ENCODE data around the gene KCTD16. TPM values are rescaled to one million over a fixed set of nuclear protein-coding genes. Genes with fewer than 3 reads are reported as not detected.

Gene KCTD16
- total and polyA plus RNA-seq, 2 experiments from 2014 or later = 0.02 to 0.76 TPM

- TF ChIP-seq, protein P1, sequence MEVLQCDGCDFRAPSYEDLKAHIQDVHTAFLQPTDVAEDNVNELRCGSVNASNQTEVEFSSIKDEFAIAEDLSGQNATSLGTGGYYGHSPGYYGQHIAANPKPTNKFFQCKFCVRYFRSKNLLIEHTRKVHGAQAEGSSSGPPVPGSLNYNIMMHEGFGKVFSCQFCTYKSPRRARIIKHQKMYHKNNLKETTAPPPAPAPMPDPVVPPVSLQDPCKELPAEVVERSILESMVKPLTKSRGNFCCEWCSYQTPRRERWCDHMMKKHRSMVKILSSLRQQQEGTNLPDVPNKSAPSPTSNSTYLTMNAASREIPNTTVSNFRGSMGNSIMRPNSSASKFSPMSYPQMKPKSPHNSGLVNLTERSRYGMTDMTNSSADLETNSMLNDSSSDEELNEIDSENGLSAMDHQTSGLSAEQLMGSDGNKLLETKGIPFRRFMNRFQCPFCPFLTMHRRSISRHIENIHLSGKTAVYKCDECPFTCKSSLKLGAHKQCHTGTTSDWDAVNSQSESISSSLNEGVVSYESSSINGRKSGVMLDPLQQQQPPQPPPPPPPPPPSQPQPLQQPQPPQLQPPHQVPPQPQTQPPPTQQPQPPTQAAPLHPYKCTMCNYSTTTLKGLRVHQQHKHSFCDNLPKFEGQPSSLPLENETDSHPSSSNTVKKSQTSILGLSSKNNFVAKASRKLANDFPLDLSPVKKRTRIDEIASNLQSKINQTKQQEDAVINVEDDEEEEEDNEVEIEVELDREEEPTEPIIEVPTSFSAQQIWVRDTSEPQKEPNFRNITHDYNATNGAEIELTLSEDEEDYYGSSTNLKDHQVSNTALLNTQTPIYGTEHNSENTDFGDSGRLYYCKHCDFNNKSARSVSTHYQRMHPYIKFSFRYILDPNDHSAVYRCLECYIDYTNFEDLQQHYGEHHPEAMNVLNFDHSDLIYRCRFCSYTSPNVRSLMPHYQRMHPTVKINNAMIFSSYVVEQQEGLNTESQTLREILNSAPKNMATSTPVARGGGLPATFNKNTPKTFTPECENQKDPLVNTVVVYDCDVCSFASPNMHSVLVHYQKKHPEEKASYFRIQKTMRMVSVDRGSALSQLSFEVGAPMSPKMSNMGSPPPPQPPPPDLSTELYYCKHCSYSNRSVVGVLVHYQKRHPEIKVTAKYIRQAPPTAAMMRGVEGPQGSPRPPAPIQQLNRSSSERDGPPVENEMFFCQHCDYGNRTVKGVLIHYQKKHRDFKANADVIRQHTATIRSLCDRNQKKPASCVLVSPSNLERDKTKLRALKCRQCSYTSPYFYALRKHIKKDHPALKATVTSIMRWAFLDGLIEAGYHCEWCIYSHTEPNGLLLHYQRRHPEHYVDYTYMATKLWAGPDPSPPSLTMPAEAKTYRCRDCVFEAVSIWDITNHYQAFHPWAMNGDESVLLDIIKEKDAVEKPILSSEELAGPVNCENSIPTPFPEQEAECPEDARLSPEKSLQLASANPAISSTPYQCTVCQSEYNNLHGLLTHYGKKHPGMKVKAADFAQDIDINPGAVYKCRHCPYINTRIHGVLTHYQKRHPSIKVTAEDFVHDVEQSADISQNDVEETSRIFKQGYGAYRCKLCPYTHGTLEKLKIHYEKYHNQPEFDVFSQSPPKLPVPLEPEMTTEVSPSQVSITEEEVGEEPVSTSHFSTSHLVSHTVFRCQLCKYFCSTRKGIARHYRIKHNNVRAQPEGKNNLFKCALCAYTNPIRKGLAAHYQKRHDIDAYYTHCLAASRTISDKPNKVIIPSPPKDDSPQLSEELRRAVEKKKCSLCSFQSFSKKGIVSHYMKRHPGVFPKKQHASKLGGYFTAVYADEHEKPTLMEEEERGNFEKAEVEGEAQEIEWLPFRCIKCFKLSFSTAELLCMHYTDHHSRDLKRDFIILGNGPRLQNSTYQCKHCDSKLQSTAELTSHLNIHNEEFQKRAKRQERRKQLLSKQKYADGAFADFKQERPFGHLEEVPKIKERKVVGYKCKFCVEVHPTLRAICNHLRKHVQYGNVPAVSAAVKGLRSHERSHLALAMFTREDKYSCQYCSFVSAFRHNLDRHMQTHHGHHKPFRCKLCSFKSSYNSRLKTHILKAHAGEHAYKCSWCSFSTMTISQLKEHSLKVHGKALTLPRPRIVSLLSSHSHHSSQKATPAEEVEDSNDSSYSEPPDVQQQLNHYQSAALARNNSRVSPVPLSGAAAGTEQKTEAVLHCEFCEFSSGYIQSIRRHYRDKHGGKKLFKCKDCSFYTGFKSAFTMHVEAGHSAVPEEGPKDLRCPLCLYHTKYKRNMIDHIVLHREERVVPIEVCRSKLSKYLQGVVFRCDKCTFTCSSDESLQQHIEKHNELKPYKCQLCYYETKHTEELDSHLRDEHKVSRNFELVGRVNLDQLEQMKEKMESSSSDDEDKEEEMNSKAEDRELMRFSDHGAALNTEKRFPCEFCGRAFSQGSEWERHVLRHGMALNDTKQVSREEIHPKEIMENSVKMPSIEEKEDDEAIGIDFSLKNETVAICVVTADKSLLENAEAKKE (CRISPR knock-in tag; IDR thresholded peaks at IDR 0.05) = no peak
- TF ChIP-seq EZH2phosphoT487 (IDR thresholded peaks at IDR 0.05; ENCODE audit: unreplicated experiment) = no peak
These were observed 8.6 kb downstream of the KCTD16 start (continued) for GRCh38 chr5:144179226-144179625.

DNA sequence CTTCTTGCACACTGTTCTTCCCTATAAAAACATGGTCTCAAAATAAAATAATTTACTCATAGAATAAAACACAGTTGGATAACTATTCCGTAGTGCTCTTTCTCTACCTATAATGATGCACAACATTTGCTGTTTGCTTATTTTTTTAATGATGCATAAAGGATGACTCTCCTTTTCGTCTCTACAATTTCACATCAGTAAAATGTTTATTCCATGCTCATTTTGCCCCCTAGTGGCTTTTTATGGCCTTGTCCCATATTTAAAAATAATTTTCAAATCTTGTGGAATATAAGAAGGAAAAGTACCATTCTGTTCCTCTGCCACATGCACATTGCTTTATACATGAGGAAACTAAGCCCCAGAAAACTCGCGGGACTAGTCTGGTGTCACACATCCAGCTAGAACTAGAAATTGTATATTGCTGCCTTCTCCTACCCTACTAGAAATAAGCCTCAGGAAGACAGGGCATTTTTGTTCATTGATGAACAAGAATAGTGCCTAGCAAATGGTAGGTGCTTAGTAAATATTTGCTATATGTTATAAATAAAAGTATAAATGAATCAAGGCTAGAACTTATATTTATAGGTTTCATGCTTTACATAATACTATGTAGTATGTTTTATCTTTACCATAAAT lies 12.7 kb downstream of the KCTD16 start:
- H3K36me3 ChIP-seq (ENCODE audit: insufficient read depth) = no peaks in the 10 kb centered on the region
- Mint-ChIP-seq H3K27me3 (ENCODE audit: insufficient read depth, low read depth, poor library complexity) (peaks cover 1% of the 10 kb centered on the region), H3K9me3 (no peaks in the 10 kb centered on the region), H3K4me1 (no peaks in the 10 kb centered on the region), H3K4me3 (no peak overlapping the region), H3K36me3 (ENCODE audit: low read depth) (no peaks in the 10 kb centered on the region), H3K27ac (no peak overlapping the region)
- no peaks in the 10 kb centered on the region for H3K27me3 ChIP-seq (ENCODE audit: insufficient read depth)
- DNase-seq (ENCODE audit: low spot score) = peak; percentile 36
- no peaks in the 10 kb centered on the region for H3K79me2 ChIP-seq (replicated peaks; ENCODE audit: insufficient read depth)
- no peaks in the 10 kb centered on the region for H3K9me2 ChIP-seq (ENCODE audit: insufficient read depth)
- no peaks in the 10 kb centered on the region for H3K4me1 ChIP-seq (ENCODE audit: insufficient read depth)
- H3F3A ChIP-seq (replicated peaks; ENCODE audit: low read depth) = no peaks in the 10 kb centered on the region
- no peaks in the 10 kb centered on the region for H4K20me1 ChIP-seq (replicated peaks; ENCODE audit: insufficient read depth)
- H3K4me2 ChIP-seq = no peak overlapping the region
- H3K27ac ChIP-seq (ENCODE audit: low read depth) = no peak overlapping the region
- no peak for ATAC-seq
- no peak overlapping the region for H2AFZ ChIP-seq
- TF ChIP-seq, protein P2, sequence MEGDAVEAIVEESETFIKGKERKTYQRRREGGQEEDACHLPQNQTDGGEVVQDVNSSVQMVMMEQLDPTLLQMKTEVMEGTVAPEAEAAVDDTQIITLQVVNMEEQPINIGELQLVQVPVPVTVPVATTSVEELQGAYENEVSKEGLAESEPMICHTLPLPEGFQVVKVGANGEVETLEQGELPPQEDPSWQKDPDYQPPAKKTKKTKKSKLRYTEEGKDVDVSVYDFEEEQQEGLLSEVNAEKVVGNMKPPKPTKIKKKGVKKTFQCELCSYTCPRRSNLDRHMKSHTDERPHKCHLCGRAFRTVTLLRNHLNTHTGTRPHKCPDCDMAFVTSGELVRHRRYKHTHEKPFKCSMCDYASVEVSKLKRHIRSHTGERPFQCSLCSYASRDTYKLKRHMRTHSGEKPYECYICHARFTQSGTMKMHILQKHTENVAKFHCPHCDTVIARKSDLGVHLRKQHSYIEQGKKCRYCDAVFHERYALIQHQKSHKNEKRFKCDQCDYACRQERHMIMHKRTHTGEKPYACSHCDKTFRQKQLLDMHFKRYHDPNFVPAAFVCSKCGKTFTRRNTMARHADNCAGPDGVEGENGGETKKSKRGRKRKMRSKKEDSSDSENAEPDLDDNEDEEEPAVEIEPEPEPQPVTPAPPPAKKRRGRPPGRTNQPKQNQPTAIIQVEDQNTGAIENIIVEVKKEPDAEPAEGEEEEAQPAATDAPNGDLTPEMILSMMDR (conservative IDR thresholded peaks at IDR 0.05; ENCODE audit: low read depth in 2 of 2) = peak; percentile 36 to 72; a peak in 3 of 4 replicates
- TF ChIP-seq ZNF114 (CRISPR knock-in tag; IDR thresholded peaks at IDR 0.05) = no peak
- no peak overlapping the region for H3K4me3 ChIP-seq
